Esophagus muscularis mucosa (tissue), 4 donors: ENCODE data around the gene SRPRA. TPM values are rescaled to one million over a fixed set of nuclear protein-coding genes. Genes with fewer than 3 reads are reported as not detected.

Source experiments
- DNase-seq: peaks from one replicate; pipeline ENCODE4 v3.0.0-alpha.2; 2017; ENCODE audit errors: extremely low spot score
- H3K27ac ChIP-seq, 4 donors: fragments of 200-600 bp; sonication (generic); replicated peaks in 1 of 4; 1 replicate in 3 of 4; 2 replicates in 1 of 4; pipeline ENCODE4 v1.5.1; 2016 to 2019; ENCODE audit warnings: mild to moderate bottlenecking in 1 of 4
- H3K27me3 ChIP-seq, 4 donors: fragments of 200-600 bp; sonication (generic); one replicate each; pipeline versions ENCODE4 v1.5.1 to v1.6.0; 2016 to 2019
- H3K36me3 ChIP-seq, 4 donors: fragments of 200-600 bp; sonication (generic); one replicate each; pipeline ENCODE4 v1.5.1; 2016 to 2019
- H3K4me1 ChIP-seq, 4 donors: fragments of 200-600 bp; sonication (generic); one replicate each; pipeline ENCODE4 v1.5.1; 2016 to 2019
- H3K4me3 ChIP-seq, 4 donors: fragments of 200-600 bp; sonication (generic); 1 replicate in 2 of 4; 2 replicates in 2 of 4; pipeline ENCODE4 v1.5.1; 2016 to 2019; ENCODE audit warnings: mild to moderate bottlenecking in 4 of 4, moderate library complexity in 1 of 4
- H3K9me3 ChIP-seq, 4 donors: fragments of 200-600 bp; sonication (generic); 1 replicate in 3 of 4; 2 replicates in 1 of 4; pipeline ENCODE4 v1.5.1; 2016 to 2019
- CTCF ChIP-seq, 3 experiments: fragments of 200-600 bp in 2 of 3; fragments of 450-650 bp in 1 of 3; sonication (generic) in 2 of 3; IDR thresholded peaks; one replicate each; pipeline ENCODE4 v1.5.1; 2017 to 2019; ENCODE audit warnings: antibody characterized with exemption in 3 of 3, mild to moderate bottlenecking in 2 of 3, moderate library complexity in 1 of 3
- EP300 ChIP-seq: sonication (generic); formaldehyde crosslinking; IDR thresholded peaks from one replicate; pipeline ENCODE4 v1.6.1; 2017; ENCODE audit warnings: antibody characterized with exemption
- POLR2A ChIP-seq: fragments of 450-650 bp; IDR thresholded peaks from one replicate; pipeline ENCODE4 v1.6.1; 2017; ENCODE audit warnings: antibody characterized with exemption, moderate library complexity, mild to moderate bottlenecking, low read depth
- POLR2AphosphoS5 ChIP-seq, 2 donors: sonication (generic); formaldehyde crosslinking; IDR thresholded peaks; one replicate each; pipeline ENCODE4 v1.6.1; 2017; ENCODE audit warnings: antibody characterized with exemption in 2 of 2
- WGBS: methylation state at CpG from one replicate; pipeline ENCODE4 v1.1.5; 2018; 5-methylcytosine and 5-hydroxymethylcytosine counted together
- intact Hi-C: fragments of 100-400 bp; cut with DNase I; formaldehyde crosslinking; loops from one replicate; pipeline ENCODE4 v1.15.1; 2023
- total RNA-seq, 4 donors: library from RNA; depleted of rRNA; stranded (reverse); fragments of >200 nt; gene quantifications; one replicate each; pipeline versions ENCODE4 v1.1.0 to v1.2.1, GENCODE V29; 2016

SRPRA gene
- total RNA-seq, 4 donors from 2014 or later = 52.7 to 82.0 (median 77.7) TPM

- no peaks in the 10 kb centered on the region for H3K27me3 ChIP-seq
- H3K36me3 ChIP-seq = peaks cover 0 to 40% (median 18%) of the 10 kb centered on the region in 4 donors
- WGBS = 84% methylated on average over 4 of the region's 4 CpGs
- H3K4me3 ChIP-seq = no peak overlapping the region
- no peak overlapping the region for H3K27ac ChIP-seq
- H3K4me1 ChIP-seq = peaks cover 24 to 35% (median 32%) of the 10 kb centered on the region in 4 donors
- no peaks in the 10 kb centered on the region for H3K9me3 ChIP-seq
- DNase-seq = no peak
- intact Hi-C loops = no loop called here
- no peak for TF ChIP-seq EP300
- TF ChIP-seq POLR2A = no peak
Observed at GRCh38 chr11:126308271-126308671, 39.6 kb upstream of the SRPRA start.

GRCh38 chr11:126307706-126308105, 39.0 kb upstream of the SRPRA start:
- Histone ChIP-seq H3K4me3 (no peak overlapping the region), H3K36me3 (peaks cover 0 to 36% (median 15%) of the 10 kb centered on the region in 4 donors), H3K27ac (peak overlapping the region in 1 of 4 donors; percentile 5), H3K9me3 (no peaks in the 10 kb centered on the region), H3K27me3 (no peaks in the 10 kb centered on the region), H3K4me1 (peaks cover 25 to 37% (median 34%) of the 10 kb centered on the region in 4 donors)
- 29% methylated on average over 5 of the region's 5 CpGs for WGBS
- no peak for DNase-seq
- intact Hi-C loops = no loop called here
- no peak for TF ChIP-seq EP300
- no peak for TF ChIP-seq POLR2AphosphoS5 (IDR thresholded peaks at IDR 0.05)
- peak; percentile 9 to 24 (median 10) for TF ChIP-seq CTCF (IDR thresholded peaks at IDR 0.05)
- TF ChIP-seq POLR2A = no peak

GRCh38 chr11:126305699-126306098, 37.0 kb upstream of the SRPRA start:
- TF ChIP-seq POLR2AphosphoS5 (IDR thresholded peaks at IDR 0.05) (no peak), POLR2A (no peak), CTCF (IDR thresholded peaks at IDR 0.05) (no peak), EP300 (no peak)
- Histone ChIP-seq H3K36me3 (peaks cover 0 to 36% (median 19%) of the 10 kb centered on the region in 4 donors), H3K27me3 (no peaks in the 10 kb centered on the region), H3K27ac (no peak overlapping the region), H3K9me3 (no peaks in the 10 kb centered on the region), H3K4me1 (peaks cover 22 to 29% (median 28%) of the 10 kb centered on the region in 4 donors), H3K4me3 (no peak overlapping the region)
- DNase-seq = no peak
- intact Hi-C loops = no loop called here
- WGBS = 94% methylated on average over 4 of the region's 4 CpGs

GRCh38 chr11:126304457-126305075, 35.9 kb upstream of the SRPRA start:
- whole genome bisulfite sequencing = 35% methylated on average over 12 of the region's 12 CpGs
- Histone ChIP-seq H3K9me3 (no peaks in the 10 kb centered on the region), H3K27ac (peak overlapping the region; percentile 85 to 92 (median 88)), H3K4me3 (peak overlapping the region; percentile 65 to 90 (median 68)), H3K36me3 (peaks cover 0 to 31% (median 18%) of the 10 kb centered on the region in 4 donors), H3K4me1 (peaks cover 17 to 24% (median 21%) of the 10 kb centered on the region in 4 donors), H3K27me3 (no peaks in the 10 kb centered on the region)
- no peak for DNase-seq
- intact Hi-C loops = no loop called here
- TF ChIP-seq POLR2AphosphoS5 (IDR thresholded peaks at IDR 0.05) (no peak), POLR2A (no peak), EP300 (no peak), CTCF (IDR thresholded peaks at IDR 0.05) (no peak)

GRCh38 chr11:126303623-126304456, 35.1 kb upstream of the SRPRA start, which contains the start of gene DCPS:
Gene DCPS, plus strand, starts transcription at chr11:126304060. Its CDS starts 21 bp downstream, at chr11:126304081.
- H3K27ac ChIP-seq = peak within 1 kb of the TSS; percentile 85 to 92 (median 88)
- 2% methylated on average over 32 of the region's 61 CpGs for WGBS
- DNase-seq = peak; percentile 96
- TF ChIP-seq EP300 (no peak), CTCF (IDR thresholded peaks at IDR 0.05) (no peak), POLR2AphosphoS5 (IDR thresholded peaks at IDR 0.05) (peak; percentile 86 to 89), POLR2A (peak; percentile 10)
- intact Hi-C loops = loop anchor here (1.0 kb wide), 1 partner anchor 13 kb away; no protein-coding TSS in a partner anchor
- peaks cover 0 to 26% (median 16%) of the 10 kb centered on the region in 4 donors for H3K36me3 ChIP-seq
- peaks cover 17 to 24% (median 21%) of the 10 kb centered on the region in 4 donors for H3K4me1 ChIP-seq
- H3K4me3 ChIP-seq = peak within 1 kb of the TSS; percentile 65 to 90 (median 68)
- H3K27me3 ChIP-seq = no peaks in the 10 kb centered on the region
- H3K9me3 ChIP-seq = no peaks in the 10 kb centered on the region
